ENCODE measurements around the gene FBXL7. TPM values are rescaled to one million over a fixed set of nuclear protein-coding genes. Genes with fewer than 3 reads are reported as not detected.
A peak's percentile ranks its signal among the peaks of the same experiment; 100 is the strongest.

FBXL7 gene
- total RNA-seq, 1 donor from 2014 or later, result 5.3 TPM

GRCh38 chr5:15612915-15613635 is 113.1 kb downstream of the FBXL7 start:
- DNase-seq (ENCODE audit: low read depth, low spot score), result no peak

- DNase-seq (ENCODE audit: low read depth, low spot score), result no peak
These were observed 114.7 kb downstream of the FBXL7 start for GRCh38 chr5:15614679-15615078.

DNA sequence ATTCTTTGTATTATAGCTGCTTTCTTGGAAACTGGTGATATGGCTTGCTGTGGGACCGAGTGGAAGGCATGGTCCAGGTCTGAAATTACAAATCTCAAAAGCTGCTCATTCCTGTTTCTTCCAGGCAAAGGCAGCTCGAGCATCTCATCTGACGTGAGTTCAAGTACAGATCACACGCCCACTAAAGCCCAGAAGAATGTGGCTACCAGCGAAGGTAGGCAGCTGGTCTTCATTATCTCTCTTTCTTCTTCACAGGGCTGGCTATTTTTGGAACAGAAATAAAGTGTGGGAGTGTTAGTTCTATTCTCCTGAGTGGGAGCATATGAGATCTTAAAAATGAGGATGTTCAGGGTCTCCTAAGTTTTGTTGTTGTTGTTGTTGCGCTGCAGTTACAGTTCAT is 115.9 kb downstream of the FBXL7 start:
- DNase-seq (ENCODE audit: low read depth, low spot score), result no peak

- no peak for DNase-seq (ENCODE audit: low read depth, low spot score)
These were observed 119.0 kb downstream of the FBXL7 start for GRCh38 chr5:15618938-15619337.

DNA sequence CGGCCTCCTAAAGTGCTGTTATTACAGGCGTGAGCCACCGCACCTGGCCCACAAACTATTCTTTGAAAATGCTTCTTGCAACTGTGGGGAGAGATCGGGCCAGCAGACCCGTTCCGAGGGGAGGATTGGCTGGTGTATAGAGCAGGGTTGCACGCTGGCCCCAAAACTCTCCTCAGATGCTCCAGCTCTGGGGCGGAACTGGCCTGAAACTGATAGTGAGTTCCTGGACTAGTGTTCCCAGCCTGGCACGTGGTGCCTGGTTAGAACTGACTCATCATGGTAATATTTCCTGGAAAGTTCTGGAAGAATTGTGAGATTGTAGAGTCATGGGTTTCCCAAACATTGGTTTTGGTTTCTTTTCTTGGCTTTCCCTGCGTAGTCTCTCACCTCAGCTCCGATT is 120.5 kb downstream of the FBXL7 start:
- DNase-seq (ENCODE audit: low read depth, low spot score), result peak; percentile 83

DNA sequence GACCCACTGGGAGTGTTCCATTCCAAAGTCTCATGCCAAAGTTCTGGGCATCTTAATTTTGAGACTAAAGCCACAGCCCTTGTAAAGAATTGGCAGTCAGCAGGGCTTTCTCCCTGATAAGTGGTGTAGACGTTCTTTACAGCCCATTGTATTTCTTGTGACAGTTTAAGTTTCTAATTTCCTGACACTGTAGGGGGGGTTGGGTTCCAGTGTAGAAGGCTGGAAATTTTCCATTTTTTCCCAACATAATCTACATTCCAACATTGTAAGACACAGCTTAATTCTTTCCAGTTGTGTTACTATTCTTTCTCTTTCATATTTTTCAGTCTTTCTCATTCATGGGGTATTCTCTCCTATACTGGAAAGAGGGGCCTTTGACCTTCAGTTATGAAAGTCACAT is 121.1 kb downstream of the FBXL7 start:
- DNase-seq (ENCODE audit: low read depth, low spot score), result no peak

DNA sequence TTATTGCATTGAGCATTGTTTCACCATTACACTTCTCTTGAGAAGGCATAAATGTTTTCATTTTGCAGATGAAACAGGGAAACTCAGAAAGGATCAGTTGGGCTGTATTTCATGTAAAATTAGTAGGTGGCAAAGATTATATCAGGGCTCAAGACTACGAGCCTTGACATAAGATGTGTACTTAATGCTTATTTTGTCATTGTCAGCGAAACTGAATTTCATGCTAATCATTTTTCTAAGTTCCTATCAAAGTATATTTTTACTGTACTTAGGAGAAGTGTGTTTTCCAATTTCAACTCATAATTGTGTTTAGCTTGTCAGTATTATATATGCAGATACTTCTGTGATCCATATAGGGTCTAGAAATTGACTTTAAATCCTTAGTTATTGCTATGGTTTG is 123.8 kb downstream of the FBXL7 start:
- no peak for DNase-seq (ENCODE audit: low read depth, low spot score)

GRCh38 chr5:15627109-15627508 is 127.1 kb downstream of the FBXL7 start:
- no peak for DNase-seq (ENCODE audit: low read depth, low spot score)

DNA sequence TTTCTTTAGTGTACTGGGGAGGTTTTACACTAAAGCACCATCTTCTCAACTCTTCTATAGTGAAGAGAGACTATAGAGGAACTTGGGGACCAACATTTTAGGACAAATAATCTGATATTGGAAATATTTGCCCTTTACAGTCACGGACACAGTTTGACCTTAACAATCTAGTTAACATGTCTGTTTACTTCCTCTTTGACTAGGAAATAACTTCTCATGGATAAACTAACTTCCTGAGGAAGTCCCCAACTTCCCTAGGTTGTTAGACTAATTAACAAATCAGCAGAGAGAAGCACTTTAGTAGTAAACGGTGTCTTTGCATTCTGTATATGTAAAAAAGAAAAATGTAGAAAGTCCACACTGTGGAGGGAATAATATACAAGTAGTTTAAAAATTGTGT is 127.7 kb downstream of the FBXL7 start:
- DNase-seq (ENCODE audit: low read depth, low spot score), result no peak

GRCh38 chr5:15630441-15630840 is 130.5 kb downstream of the FBXL7 start:
- DNase-seq (ENCODE audit: low read depth, low spot score), result no peak

- DNase-seq (ENCODE audit: low read depth, low spot score), result no peak
These were observed 134.8 kb downstream of the FBXL7 start for GRCh38 chr5:15634591-15635288.

DNA sequence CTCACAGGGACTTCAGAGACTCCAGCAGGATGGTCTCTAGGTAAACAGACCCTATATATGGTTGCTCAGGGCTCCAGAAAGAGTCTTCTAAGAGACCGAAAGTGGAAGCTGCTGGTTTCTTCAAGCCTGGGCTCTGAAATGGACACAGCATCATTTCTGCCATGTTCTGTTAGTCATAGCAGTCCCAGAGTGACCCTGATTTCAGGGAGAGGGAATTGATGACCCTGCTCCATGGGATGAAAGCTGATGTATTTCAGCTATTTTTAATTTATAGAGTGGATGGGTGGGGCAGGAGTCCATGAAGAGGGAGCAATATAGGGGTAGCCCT is 135.3 kb downstream of the FBXL7 start:
- no peak for DNase-seq (ENCODE audit: low read depth, low spot score)

- no peak for DNase-seq (ENCODE audit: low read depth, low spot score)
These were observed 137.4 kb downstream of the FBXL7 start for GRCh38 chr5:15637345-15637744.

- DNase-seq (ENCODE audit: low read depth, low spot score), result no peak
These were observed 137.9 kb downstream of the FBXL7 start for GRCh38 chr5:15637886-15638285.

DNA sequence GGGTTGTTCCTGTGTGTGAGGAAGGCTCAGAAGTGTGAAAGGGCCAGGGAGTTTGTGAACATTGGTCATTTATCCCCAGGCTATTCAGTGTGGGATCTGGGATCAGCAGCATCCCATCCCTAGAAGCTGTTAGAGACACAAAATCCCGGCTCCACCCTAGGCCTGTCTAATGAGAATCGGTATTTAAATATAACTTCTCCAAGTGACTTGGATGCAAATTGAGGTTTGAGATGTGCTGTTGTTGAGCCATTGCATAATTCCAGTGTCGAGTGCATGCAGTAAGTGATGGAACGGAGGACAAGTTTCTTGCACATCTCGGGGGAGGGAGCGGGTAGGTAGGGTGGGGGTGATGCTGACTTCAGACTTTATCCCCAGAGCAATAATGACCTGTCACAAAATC is 138.3 kb downstream of the FBXL7 start:
- no peak for DNase-seq (ENCODE audit: low read depth, low spot score)

- DNase-seq (ENCODE audit: low read depth, low spot score), result no peak
These were observed 139.3 kb downstream of the FBXL7 start for GRCh38 chr5:15639288-15639687.

DNA sequence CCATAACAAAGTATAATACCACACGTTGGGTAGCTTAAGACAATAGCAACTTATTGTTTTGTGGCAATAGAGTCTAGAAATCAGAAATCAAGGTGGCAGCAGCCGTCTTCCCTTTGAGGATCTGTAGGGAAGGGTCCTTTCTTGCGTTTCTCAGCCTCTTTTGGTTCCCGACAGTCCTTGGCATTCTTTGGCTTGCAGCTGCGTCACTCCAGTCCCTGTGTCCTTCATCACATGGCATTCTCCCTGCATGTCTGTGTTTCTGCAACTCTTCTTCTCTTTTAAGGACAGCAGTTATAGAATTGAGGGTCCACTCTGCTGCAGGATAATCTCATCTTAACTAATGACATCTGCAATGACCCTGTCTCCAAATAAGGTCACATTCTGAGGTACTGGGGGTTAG is 140.1 kb downstream of the FBXL7 start:
- DNase-seq (ENCODE audit: low read depth, low spot score), result no peak

- DNase-seq (ENCODE audit: low read depth, low spot score), result no peak
These were observed 143.8 kb downstream of the FBXL7 start for GRCh38 chr5:15643731-15644130.

- DNase-seq (ENCODE audit: low read depth, low spot score), result peak; percentile 11
These were observed 145.6 kb downstream of the FBXL7 start for GRCh38 chr5:15645381-15646160.

DNA sequence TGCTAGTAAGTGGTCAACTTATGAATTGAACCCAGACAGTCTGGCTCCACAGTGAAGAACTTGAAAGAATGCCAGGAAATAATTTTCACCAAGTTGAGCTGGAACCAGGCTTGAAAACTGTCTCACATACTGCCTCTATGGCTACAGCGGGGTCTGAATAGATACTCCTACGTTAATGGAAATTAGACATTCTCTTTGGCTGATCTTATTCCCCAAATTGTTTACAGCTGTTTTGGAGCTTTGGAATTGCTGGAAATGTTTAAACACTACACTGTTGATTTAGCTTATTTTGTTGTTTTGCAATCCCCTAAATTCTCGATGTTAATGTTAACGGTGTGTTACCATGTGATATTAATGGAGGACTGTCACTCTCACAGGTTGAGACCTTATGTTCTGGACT is 146.4 kb downstream of the FBXL7 start:
- DNase-seq (ENCODE audit: low read depth, low spot score), result no peak

- DNase-seq (ENCODE audit: low read depth, low spot score), result no peak
These were observed 147.3 kb downstream of the FBXL7 start for GRCh38 chr5:15647251-15647650.

GRCh38 chr5:15650266-15650665 is 150.3 kb downstream of the FBXL7 start:
- no peak for DNase-seq (ENCODE audit: low read depth, low spot score)

DNA sequence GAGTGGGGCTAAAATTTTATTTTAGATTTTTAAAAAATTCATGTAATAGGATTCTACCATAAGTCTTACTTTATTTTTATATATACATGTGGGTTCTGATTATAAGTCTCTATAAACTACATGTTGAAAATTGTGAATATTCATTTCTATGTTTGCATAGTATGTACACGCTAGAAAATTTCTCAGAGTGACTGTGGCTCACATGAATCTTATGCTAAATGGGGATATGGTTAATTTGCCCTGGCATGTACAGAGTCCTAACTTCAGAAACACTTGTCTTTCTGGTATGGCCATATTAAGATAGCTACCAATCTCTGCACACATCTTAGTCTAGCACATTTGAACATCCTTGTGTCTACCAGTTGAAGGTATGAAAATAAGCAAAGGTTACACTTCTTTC is 154.8 kb downstream of the FBXL7 start:
- no peak for DNase-seq (ENCODE audit: low read depth, low spot score)
